K562 treated with DMSO at 1 percent for 48 hours (cell line): ENCODE measurements around the gene ZNF569. TPM values are rescaled to one million over a fixed set of nuclear protein-coding genes. Genes with fewer than 3 reads are reported as not detected.

ENCODE experiments used
- total RNA-seq: library from RNA; unstranded; fragments of 300-600 nt; gene quantifications from 2 replicates; pipeline ENCODE4 v1.2.3, GENCODE V29; 2022; ENCODE audit warnings: low replicate concordance; ENCODE audit errors: extremely low read depth

The ZNF569 gene
- not detected in 2 replicates for total RNA-seq

DNA sequence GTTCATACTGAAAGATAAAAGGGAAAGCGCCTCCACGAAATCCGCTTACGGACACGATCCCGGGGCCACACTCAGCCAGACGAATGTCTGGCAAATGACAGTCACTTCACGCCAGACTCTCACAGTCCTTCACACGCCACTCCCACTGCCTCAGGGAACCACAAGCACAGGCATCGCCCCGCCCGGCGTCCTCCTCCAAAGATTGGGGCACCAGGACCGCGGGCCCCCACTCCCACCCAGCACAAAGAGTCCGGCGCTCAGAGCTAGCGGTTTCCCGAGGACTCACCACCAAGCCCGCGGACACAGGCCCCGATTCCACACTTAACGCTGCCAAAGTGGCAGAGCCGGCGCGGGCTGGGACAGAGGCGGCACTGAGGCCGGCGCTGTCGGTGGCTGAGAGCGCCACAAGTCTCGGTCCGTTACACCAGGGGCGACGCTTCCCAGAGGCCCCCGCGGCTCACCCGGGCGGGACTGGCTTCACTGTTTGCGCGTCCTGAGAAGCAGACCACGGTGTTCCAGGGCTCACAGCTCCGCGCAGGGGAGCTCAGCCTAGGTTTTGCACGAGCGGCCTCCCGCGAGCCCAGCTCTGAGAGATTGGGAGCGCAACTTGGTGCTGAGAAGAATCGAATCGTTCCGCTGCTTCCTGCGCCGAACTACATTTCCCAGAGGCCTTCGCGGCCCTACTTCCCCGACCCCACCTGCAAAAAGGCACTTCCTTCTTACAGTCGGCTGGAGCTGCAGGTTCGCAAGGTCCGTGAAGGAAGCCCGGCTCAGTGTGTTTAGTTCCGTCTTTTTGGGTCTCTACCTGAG lies at the start of gene ZNF569:
Gene ZNF569, minus strand, starts transcription at position 647 of the 810 bp plus-strand sequence. CDS start 22,523 bp downstream, outside the sequence.

GRCh38 chr19:37506387-37507166 lies 39.3 kb upstream of the ZNF569 start, which contains the start of gene ZNF793:
Gene ZNF793 (plus strand): TSS chr19:37506939. CDS start chr19:37523440, 16,501 bp downstream.

GRCh38 chr19:37468961-37469777 lies 1.9 kb upstream of the ZNF569 start, which contains the start of gene ZNF570:
Gene ZNF570 (plus strand): TSS chr19:37469356. CDS start chr19:37470355, 999 bp downstream.

GRCh38 chr19:37370880-37371661 lies 96.2 kb downstream of the ZNF569 start, which contains the start of gene ZNF527:
Gene ZNF527 (plus strand): TSS chr19:37371099. CDS start chr19:37374199, 3,100 bp downstream.

Other genes starting within 250 kb of the ZNF569 start
- not detected in 2 replicates for gene ZNF383, start 249.2 kb downstream of the ZNF569 start, total RNA-seq
- gene ZNF527, start 96.3 kb downstream of the ZNF569 start, total RNA-seq: not detected in 2 replicates
- gene ZNF570, start 1.9 kb upstream of the ZNF569 start, total RNA-seq: not detected in 2 replicates
- gene ZNF793, start 39.5 kb upstream of the ZNF569 start, total RNA-seq: not detected in 2 replicates
- gene ZNF571, start 127.3 kb upstream of the ZNF569 start, total RNA-seq: not detected in 2 replicates
- gene ZNF540, start 127.4 kb upstream of the ZNF569 start, total RNA-seq: not detected in 2 replicates
- gene ZFP30, start 188.0 kb upstream of the ZNF569 start, total RNA-seq: not detected in 2 replicates